HCT116 (cell line): ENCODE measurements around the gene RAPGEF1. TPM values are rescaled to one million over a fixed set of nuclear protein-coding genes. Genes with fewer than 3 reads are reported as not detected.

Experiments used
- ATAC-seq: fragments of 200-7000 bp; cut with Tn5 transposase; 2 replicates; pipeline ENCODE4 v1.9.1; 2020; ENCODE audit warnings: mild to moderate bottlenecking, moderate library complexity
- BruUV-seq: library from RNA; stranded (reverse); fragments of 400-500 nt; replicated peaks from 2 replicates; lab custom pipeline; 2021; lab: Mats Ljungman, UMichigan
- CTCF ChIA-PET: fragments of 300-600 bp; sonication (Branson Sonifier 250); formaldehyde crosslinking; loops from one replicate; lab custom pipeline; 2021; ENCODE audit warnings: antibody characterized with exemption; lab: Charles Lee
- POLR2A ChIA-PET: fragments of 300-600, 350-600 bp; sonication (Branson Sonifier 250); formaldehyde crosslinking; loops from one replicate; lab custom pipeline; 2021; ENCODE audit warnings: antibody characterized with exemption; lab: Charles Lee
- RAD21 ChIA-PET, 2 experiments: fragments of 300-600 bp; sonication (Branson Sonifier 250); formaldehyde crosslinking; loops; one replicate each; lab custom pipeline; 2023; ENCODE audit warnings: low total read pairs in 2 of 2; ENCODE audit not compliant: uncharacterized antibody in 2 of 2, unreplicated experiment in 2 of 2, low non-redundant PET in 1 of 2; lab: Charles Lee
- DNase-seq: peaks from one replicate; pipeline ENCODE4 v3.0.0-alpha.2; 2010; ENCODE audit warnings: low read depth, low spot score
- H2AFZ ChIP-seq: fragments of 200-600 bp; shearing (Covaris generic), sonication (generic); 2 replicates; pipeline ENCODE4 v1.6.1; 2017; ENCODE audit warnings: low read depth, mixed run types, mixed read lengths, antibody characterized with exemption, low read length; ENCODE audit not compliant: poor library complexity, severe bottlenecking
- H3K27ac ChIP-seq: 2 replicates; pipeline ENCODE4 v1.5.1; 2012; ENCODE audit warnings: low read depth, low read length
- H3K27me3 ChIP-seq: fragments of 200-600 bp; sonication (generic); 2 replicates; pipeline ENCODE4 v1.6.1; 2016; ENCODE audit warnings: mixed run types, low read length, mixed read lengths; ENCODE audit not compliant: insufficient read depth
- H3K36me3 ChIP-seq, 2 experiments: fragments of 200-500 bp in 1 of 2; fragments of 200-600 bp in 1 of 2; sonication (Bioruptor generic) in 1 of 2; sonication (generic) in 1 of 2; 2 replicates each; pipeline versions ENCODE4 v1.5.1 to v1.6.1; 2014 to 2016; ENCODE audit warnings: low read length in 2 of 2, inconsistent platforms in 1 of 2, mixed read lengths in 1 of 2, mixed run types in 1 of 2; ENCODE audit not compliant: insufficient read depth in 2 of 2, control insufficient read depth in 1 of 2
- H3K4me1 ChIP-seq, 2 experiments: fragments of 200-600 bp in 1 of 2; sonication (generic) in 1 of 2; 2 replicates each; pipeline versions ENCODE4 v1.5.1 to v1.6.1; 2012 to 2017; ENCODE audit warnings: low read length in 2 of 2, inconsistent platforms in 1 of 2, mild to moderate bottlenecking in 1 of 2, mixed read lengths in 1 of 2, mixed run types in 1 of 2, moderate library complexity in 1 of 2; ENCODE audit not compliant: insufficient read depth in 2 of 2, control insufficient read depth in 1 of 2
- H3K4me2 ChIP-seq: fragments of 200-600 bp; sonication (generic); 2 replicates; pipeline ENCODE4 v1.6.1; 2017; ENCODE audit warnings: mixed run types, low read length, mixed read lengths
- H3K4me3 ChIP-seq, 2 experiments: fragments of 200-600 bp in 1 of 2; sonication (generic) in 1 of 2; replicated peaks in 1 of 2; 2 replicates each; pipeline ENCODE4 v1.5.1; 2011 to 2016; ENCODE audit warnings: low read length in 2 of 2, control low read depth in 1 of 2, low read depth in 1 of 2, mild to moderate bottlenecking in 1 of 2, mixed read lengths in 1 of 2, mixed run types in 1 of 2
- H3K79me2 ChIP-seq: fragments of 200-600 bp; sonication (generic); 2 replicates; pipeline ENCODE4 v1.6.1; 2017; ENCODE audit warnings: mild to moderate bottlenecking, mixed run types, low read length, moderate library complexity, mixed read lengths; ENCODE audit not compliant: insufficient read depth
- H3K9ac ChIP-seq: fragments of 200-600 bp; sonication (generic); 2 replicates; pipeline ENCODE4 v1.6.1; 2016; ENCODE audit warnings: low read length, mixed read lengths
- H3K9me2 ChIP-seq: fragments of 200-600 bp; sonication (generic), shearing (Covaris generic); 2 replicates; pipeline ENCODE4 v1.6.1; 2017; ENCODE audit warnings: mixed run types, mild to moderate bottlenecking, moderate library complexity; ENCODE audit not compliant: insufficient read depth
- H3K9me3 ChIP-seq, 2 experiments: fragments of 200-500 bp in 1 of 2; fragments of 200-600 bp in 1 of 2; sonication (Bioruptor generic) in 1 of 2; sonication (generic) in 1 of 2; 2 replicates each; pipeline ENCODE4 v1.6.1; 2014 to 2017; ENCODE audit warnings: low read length in 2 of 2, mixed read lengths in 2 of 2, inconsistent platforms in 1 of 2, low read depth in 1 of 2, mild to moderate bottlenecking in 1 of 2, mixed run types in 1 of 2, moderate library complexity in 1 of 2; ENCODE audit not compliant: control insufficient read depth in 1 of 2, insufficient read depth in 1 of 2
- H4K20me1 ChIP-seq: fragments of 200-600 bp; sonication (generic), shearing (Covaris generic); 2 replicates; pipeline ENCODE4 v1.6.1; 2017; ENCODE audit warnings: mixed run types, mild to moderate bottlenecking, moderate library complexity; ENCODE audit not compliant: insufficient read depth
- ATF3 ChIP-seq: IDR thresholded peaks from 2 replicates; pipeline ENCODE4 v1.6.1; 2012
- CEBPB ChIP-seq: IDR thresholded peaks from 2 replicates; pipeline ENCODE4 v1.6.1; 2012; ENCODE audit warnings: low read depth
- CTCF ChIP-seq, 3 experiments: fragments of 200-600 bp in 1 of 3; sonication (generic) in 1 of 3; IDR thresholded peaks in 2 of 3; conservative IDR thresholded peaks in 1 of 3; 2 replicates each; pipeline ENCODE4 v1.5.1; 2012 to 2017; ENCODE audit warnings: low read depth in 2 of 3, low read length in 2 of 3, antibody characterized with exemption in 1 of 3, borderline replicate concordance in 1 of 3, control low read depth in 1 of 3, mild to moderate bottlenecking in 1 of 3, mixed read lengths in 1 of 3, mixed run types in 1 of 3, moderate library complexity in 1 of 3; ENCODE audit not compliant: insufficient read depth in 1 of 3
- EGR1 ChIP-seq: IDR thresholded peaks from 2 replicates; pipeline ENCODE4 v1.6.1; 2012; ENCODE audit warnings: low read depth
- ELF1 ChIP-seq: IDR thresholded peaks from 2 replicates; pipeline ENCODE4 v1.6.1; 2012; ENCODE audit warnings: low read depth, borderline replicate concordance
- FOSL1 ChIP-seq: IDR thresholded peaks from 2 replicates; pipeline ENCODE4 v1.6.1; 2012; ENCODE audit warnings: low read depth
- JUND ChIP-seq: IDR thresholded peaks from 2 replicates; pipeline ENCODE4 v1.6.1; 2012
- POLR2A ChIP-seq: IDR thresholded peaks from 2 replicates; pipeline ENCODE4 v1.7.0; 2011; ENCODE audit warnings: borderline replicate concordance; ENCODE audit not compliant: insufficient read depth, insufficient read length; ENCODE audit errors: extremely low read depth
- POLR2AphosphoS5 ChIP-seq: IDR thresholded peaks from 2 replicates; pipeline ENCODE4 v1.6.1; 2011; ENCODE audit warnings: mild to moderate bottlenecking, low read depth, low read length, moderate library complexity
- SIN3A ChIP-seq: IDR thresholded peaks from 2 replicates; pipeline ENCODE4 v1.6.1; 2012; ENCODE audit warnings: low read depth
- SP1 ChIP-seq: IDR thresholded peaks from 2 replicates; pipeline ENCODE4 v1.6.1; 2012; ENCODE audit warnings: low read depth
- SRF ChIP-seq: IDR thresholded peaks from 2 replicates; pipeline ENCODE4 v1.6.1; 2012; ENCODE audit warnings: low read depth
- TCF7L2 ChIP-seq: IDR thresholded peaks from 2 replicates; pipeline ENCODE4 v1.7.0; 2011; ENCODE audit warnings: borderline replicate concordance, inconsistent platforms; ENCODE audit not compliant: insufficient read depth, insufficient read length; ENCODE audit errors: extremely low read depth
- YY1 ChIP-seq: IDR thresholded peaks from 2 replicates; pipeline ENCODE4 v1.6.1; 2011; ENCODE audit warnings: low read length, low read depth, moderate library complexity, mild to moderate bottlenecking; ENCODE audit not compliant: insufficient replicate concordance; ENCODE audit errors: extremely low read depth
- ZBTB33 ChIP-seq: IDR thresholded peaks from 2 replicates; pipeline ENCODE4 v1.6.1; 2011; ENCODE audit warnings: mild to moderate bottlenecking, low read length, moderate library complexity; ENCODE audit not compliant: insufficient replicate concordance; ENCODE audit errors: extremely low read depth
- ZNF274 ChIP-seq: fragments of 200-500 bp; sonication (Bioruptor generic); IDR thresholded peaks from 2 replicates; pipeline ENCODE4 v1.6.1; 2014; ENCODE audit warnings: mild to moderate bottlenecking, low read depth, low read length, inconsistent platforms
- intact Hi-C: fragments of 100-400 bp; cut with micrococcal nuclease; formaldehyde crosslinking; loops from 2 replicates; pipeline ENCODE4 v1.10.0; 2022
- total RNA-seq: library from RNA; stranded (reverse); gene quantifications from one replicate; pipeline ENCODE4 v1.2.1, GENCODE V29; 2021; ENCODE audit not compliant: unreplicated experiment

The RAPGEF1 gene
- total RNA-seq, 1 experiment from 2014 or later = 43.0 TPM

GRCh38 chr9:131757549-131757948 lies 17.7 kb upstream of the RAPGEF1 start:
- H3K4me1 ChIP-seq = peaks cover 4 to 11% of the 10 kb centered on the region in 2 experiments; a peak in 3 of 4 replicates
- POLR2A ChIA-PET = no interaction called here
- H3K79me2 ChIP-seq = no peaks in the 10 kb centered on the region
- no peak overlapping the region for H3K27ac ChIP-seq
- no peak overlapping the region for H3K9ac ChIP-seq
- H3K9me2 ChIP-seq = no peaks in the 10 kb centered on the region
- no peaks in the 10 kb centered on the region for H3K36me3 ChIP-seq
- RAD21 ChIA-PET = no interaction called here
- H3K27me3 ChIP-seq = no peaks in the 10 kb centered on the region
- CTCF ChIA-PET = interaction anchor here (1.6 to 3.3 kb wide), 4 partner anchors 479 to 502 kb away, joined by 6 to 13 read pairs (median 8); no protein-coding TSS in a partner anchor
- no peak for TF ChIP-seq SRF
- no peak for TF ChIP-seq CTCF (IDR thresholded peaks at IDR 0.05 in 2 of 3, conservative IDR thresholded peaks at IDR 0.05 in 1 of 3; ENCODE audit: borderline replicate concordance in 1 of 3, insufficient read depth in 1 of 3, low read depth in 2 of 3, low read length in 2 of 3)
- TF ChIP-seq JUND = no peak
- TF ChIP-seq ELF1 = no peak
- no peak for TF ChIP-seq POLR2AphosphoS5
- TF ChIP-seq SP1 = no peak
- no peak for TF ChIP-seq SIN3A
- no peak for TF ChIP-seq FOSL1
- no peak for TF ChIP-seq ATF3
- no peak for TF ChIP-seq POLR2A
- no peak for TF ChIP-seq ZBTB33
- TF ChIP-seq CEBPB = no peak
- no peak for TF ChIP-seq YY1
- no peak for TF ChIP-seq EGR1
- no peak for TF ChIP-seq ZNF274
- TF ChIP-seq TCF7L2 = no peak
- H3K9me3 ChIP-seq = no peaks in the 10 kb centered on the region
- intact Hi-C loops = no loop called here
- ATAC-seq (no peak), DNase-seq (no peak)
- H3K4me2 ChIP-seq = no peak overlapping the region
- no TSS peak for BruUV-seq
- no peak overlapping the region for H3K4me3 ChIP-seq
- no peaks in the 10 kb centered on the region for H4K20me1 ChIP-seq
- H2AFZ ChIP-seq = no peak overlapping the region
